Cerebellar nuclear complex (tissue), 1 donor: ENCODE measurements around the gene SUN3.

ENCODE experiments used
- DNase-seq, 2 experiments: peaks; one replicate each; lab custom pipeline; 2025; lab: John Stamatoyannopoulos, UW

SUN3 gene

DNA sequence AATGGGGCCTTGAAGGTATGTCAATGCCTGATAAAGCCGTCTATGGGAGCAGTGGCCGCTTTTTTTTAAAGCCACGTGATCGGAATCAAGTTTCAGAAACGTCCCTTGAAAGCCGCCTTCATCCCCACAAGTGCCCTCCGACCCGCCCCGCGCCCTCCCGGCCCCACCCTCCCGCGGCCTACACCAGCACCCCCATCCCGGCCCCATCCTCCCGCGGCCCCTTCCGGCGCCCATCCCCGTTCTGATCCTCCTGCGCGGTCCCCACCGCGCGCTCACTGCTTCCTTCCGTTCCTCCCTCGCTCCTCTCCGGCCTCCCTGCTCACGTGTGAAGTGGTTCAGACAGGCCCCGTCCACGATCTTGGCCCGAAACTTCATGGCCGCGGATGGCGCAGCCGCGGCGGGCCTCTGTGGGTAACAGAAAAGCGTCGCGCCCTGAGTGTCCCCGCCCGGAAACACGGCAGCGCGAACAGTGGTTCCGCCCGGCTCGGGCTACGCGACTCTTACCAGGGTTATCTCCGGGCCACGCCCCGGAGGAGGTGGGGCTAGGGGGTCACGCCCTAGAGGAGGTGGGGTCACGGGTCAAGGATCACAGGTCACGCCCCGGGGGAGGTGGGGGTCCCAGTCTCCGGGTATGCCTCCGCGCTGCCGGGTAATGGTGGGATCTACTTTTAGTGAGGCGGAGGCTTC is 49.6 kb downstream of the SUN3 start, which contains the start of gene HUS1:
HUS1 (minus strand) TSS at position 471 of the 687 bp plus-strand sequence; CDS start at position 375, 96 bp downstream.
- DNase-seq: peak in 1 of 2 experiments; percentile 1

DNA sequence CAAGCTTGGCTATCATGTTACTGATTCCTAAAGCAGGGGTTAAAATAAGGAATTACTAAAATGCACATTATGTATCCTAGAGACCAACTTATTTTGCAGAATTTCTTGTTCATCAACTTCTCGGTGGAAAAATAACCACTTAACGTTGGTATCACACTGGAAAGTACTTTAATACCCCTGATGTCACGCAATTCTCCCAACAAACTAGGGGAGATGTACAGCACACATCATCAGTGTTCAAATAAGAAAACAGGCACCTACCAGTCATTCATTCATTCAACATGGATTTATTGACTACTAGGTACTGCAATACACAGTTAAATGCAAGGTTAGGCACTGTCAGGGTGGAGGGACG is 50.1 kb downstream of the SUN3 start:
- no peak for DNase-seq

GRCh38 chr7:47973739-47974138 is 55.2 kb downstream of the SUN3 start:
- DNase-seq: no peak

DNA sequence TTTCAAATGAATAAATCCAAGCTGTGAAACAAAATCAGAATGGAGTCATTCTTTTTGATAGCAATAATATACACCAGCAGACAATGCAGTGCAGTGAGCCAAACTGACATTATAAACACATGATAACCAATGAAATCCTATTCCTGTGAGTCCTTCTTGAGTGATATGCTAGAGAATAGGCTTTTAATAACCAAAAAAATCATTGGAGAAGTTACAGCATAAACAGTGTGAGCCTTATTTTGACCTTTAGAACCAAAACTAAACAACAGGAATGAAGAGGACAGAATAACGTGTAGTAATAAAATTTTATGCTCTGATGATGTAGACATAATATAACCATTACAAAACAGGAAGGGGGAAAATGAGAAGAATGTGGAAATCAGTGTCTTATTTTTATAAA is 58.1 kb downstream of the SUN3 start:
- no peak for DNase-seq

GRCh38 chr7:47968847-47969774 is 59.8 kb downstream of the SUN3 start:
- DNase-seq: peak in 1 of 2 experiments; percentile 30

GRCh38 chr7:47967708-47968107 is 61.2 kb downstream of the SUN3 start:
- DNase-seq: no peak

DNA sequence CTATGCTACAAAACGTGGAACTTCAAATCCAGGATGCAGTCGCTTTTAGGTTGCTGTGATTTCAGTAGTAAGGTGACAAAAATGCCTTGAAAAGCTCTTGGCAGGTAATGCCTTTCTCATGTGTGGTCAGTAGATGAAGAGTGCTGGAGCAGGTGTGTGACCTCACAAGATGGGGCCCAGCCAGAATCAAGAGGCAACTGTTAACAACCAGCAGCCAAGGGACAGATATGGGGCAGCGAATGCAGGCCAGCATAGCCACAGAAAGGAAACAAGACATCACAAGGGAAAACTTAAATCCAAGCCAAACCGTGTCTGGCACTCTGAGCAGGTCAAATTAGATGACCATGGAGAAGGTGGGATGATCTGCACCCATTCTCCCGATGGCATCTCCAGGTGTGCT is 61.8 kb downstream of the SUN3 start:
- DNase-seq: no peak

DNA sequence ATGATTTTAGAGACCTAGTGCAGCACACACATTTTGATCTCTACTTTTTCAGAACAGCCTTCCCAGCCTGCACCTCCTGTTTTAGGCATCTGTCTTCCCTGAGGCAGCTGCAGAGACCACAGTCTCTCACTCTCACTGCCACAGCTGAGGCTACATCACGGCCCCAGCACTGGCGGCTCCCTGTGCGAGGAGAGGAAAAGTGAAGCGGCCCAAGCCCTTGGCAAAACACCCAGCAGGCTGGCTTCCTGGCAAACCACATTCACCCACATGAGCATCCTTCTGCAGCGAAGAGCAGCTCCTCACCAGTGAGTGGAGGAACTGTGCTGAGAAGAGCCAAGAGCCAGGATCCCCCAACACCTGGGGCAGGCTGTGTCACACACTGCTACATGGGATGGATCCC is 63.5 kb downstream of the SUN3 start:
- no peak for DNase-seq

DNA sequence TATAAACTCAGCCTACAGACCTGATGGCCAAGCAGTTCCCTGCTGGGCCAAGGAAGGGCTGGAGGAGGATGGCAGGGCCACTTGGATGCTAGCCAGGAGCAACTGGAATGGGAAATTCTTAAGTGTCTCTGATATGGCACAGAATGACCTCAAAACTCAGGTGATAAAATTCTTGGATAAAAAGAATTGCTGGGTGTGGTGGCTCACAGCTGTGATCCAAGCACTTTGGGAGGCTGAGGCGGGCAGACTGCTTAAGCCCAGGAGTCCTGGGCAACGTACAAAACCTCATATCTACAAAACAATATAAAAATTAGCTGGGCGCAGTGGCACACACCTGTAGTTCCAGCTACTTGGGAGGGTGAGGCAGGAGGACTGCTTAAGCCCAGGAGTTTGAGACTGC is 66.6 kb downstream of the SUN3 start:
- no peak for DNase-seq

DNA sequence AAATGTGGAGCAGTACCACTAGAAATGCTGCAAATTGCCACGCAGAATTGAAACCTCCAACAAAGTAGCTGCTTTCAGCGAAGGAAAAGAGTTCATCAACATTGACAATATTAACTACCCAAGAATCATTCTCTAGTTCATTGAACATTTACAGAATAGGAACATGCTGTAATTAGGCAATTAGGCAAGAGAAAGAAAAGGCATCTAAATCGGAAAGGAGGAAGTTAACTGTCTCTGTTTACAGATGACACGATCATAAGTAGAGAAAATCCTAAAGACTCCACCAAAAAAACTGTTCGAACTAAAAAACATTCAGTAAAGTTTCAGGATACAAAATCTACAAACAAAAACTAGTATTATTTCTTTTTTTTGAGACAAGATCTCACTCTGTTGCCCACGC is 71.8 kb downstream of the SUN3 start:
- no peak for DNase-seq

DNA sequence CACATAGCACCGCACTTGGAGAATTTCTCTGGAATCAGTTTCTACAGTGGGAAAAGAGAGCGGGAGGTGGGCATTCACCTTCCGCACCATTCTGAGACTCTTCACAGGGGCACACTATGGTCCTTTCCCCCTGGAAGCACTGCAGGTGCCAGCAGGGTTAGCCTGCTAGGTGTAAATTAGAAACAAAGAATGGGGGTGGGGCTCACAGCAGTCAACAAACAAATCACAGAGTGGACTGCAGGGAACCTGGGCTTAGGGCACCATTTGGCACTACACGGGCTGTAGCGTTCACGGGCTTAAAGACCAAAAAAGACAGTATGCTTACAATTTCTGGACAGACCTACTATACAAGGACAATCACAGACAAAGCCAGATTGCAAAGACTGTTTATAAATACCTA is 72.7 kb downstream of the SUN3 start:
- DNase-seq: no peak

DNA sequence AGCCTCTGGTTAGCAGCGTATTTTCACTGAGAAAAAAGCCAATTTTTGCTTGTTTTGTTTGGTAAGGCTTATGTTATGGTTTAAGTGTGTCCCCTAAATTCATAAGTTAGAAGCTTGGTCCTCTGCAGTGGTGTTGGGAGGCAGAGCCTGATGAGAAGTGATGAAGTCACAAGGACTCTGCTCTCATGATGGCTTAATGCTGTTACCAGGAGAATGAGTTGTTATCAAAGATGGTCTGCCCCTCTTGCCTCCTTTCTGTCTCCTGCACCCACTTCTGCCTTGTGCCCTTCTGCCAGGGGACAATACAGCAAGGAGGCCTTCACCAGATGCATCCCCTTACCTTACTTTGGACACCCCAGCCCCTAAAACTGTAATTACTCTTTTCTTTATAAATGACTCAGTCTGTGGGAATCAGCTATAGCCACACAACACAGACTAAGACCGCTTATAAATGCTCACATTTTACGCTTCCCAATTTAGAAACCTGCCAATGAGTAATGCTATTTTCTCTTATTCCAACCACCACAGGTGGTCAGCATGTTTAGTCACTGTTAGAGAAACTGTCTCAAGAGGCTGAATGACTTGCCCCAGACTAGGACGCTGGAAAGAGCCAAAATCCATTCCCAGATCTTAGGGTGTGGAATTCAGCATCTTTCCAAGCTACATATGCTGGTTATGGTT is 74.5 kb downstream of the SUN3 start:
- no peak for DNase-seq

DNA sequence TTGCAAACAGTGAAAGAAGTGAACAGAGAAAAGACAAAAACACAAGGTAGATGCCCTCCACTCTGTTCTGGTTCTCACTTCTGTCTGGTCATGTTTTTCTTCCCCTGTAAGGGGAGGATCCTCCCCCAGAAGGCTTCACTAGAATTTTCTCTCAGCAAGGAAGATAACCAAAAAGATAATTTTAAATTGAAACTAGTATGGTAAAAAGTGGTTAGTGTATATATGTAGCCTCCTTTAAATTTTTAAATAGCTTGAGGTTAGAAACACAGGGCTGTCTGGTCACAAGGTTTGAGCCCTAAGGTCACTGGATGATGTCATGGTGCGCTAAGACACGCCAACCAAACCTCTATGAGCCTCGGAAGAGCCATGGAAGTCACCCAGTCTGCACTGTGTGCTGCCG is 75.1 kb downstream of the SUN3 start:
- no peak for DNase-seq

DNA sequence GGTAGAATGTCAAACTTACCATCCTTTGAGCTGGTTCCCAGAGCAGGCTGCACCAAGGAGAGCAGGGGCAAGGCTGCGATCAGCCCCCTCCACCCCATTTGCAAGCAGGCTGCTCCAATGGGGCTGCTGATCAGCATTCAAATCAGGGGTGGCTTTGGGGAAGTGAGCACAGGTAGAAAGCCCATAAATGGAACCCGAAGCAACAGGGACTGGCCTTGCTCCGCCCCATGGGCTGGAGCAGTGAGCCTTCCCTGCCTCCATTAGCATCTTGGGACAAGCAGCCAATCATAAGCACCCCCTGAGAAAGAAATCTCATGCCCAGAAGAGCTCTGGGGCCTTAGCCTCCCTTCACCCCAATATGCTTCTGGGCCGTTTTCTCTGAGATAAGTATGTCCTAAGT is 76.7 kb downstream of the SUN3 start:
- no peak for DNase-seq

- DNase-seq: no peak
These were observed 77.5 kb downstream of the SUN3 start for GRCh38 chr7:47951374-47951773.

DNA sequence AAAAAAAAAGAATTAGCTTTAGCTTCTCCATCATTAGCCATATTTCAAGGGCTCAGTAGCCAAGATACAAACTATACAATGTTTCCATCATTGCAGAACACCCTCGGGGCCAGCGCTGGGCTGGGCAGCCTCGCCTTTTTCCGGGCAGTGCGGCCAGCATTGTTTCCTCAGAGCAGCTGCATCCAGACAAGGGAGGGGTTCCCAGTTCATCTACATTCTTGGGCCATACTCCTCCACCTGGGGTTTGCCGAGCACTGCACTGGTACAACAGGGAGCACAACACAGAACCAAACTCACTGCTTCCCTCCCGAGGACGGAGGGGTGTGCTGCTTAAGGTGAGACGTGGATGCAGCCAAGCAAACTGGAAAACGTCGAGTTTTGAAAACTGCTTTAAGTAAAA is 78.2 kb downstream of the SUN3 start:
- no peak for DNase-seq

- no peak for DNase-seq
These were observed 79.2 kb downstream of the SUN3 start for GRCh38 chr7:47949703-47950102.

- no peak for DNase-seq
These were observed 80.6 kb downstream of the SUN3 start, which contains the start of gene PKD1L1 for GRCh38 chr7:47948141-47948790. Gene PKD1L1, minus strand, starts transcription at chr7:47948466. Its CDS starts 26 bp downstream, at chr7:47948440.

DNA sequence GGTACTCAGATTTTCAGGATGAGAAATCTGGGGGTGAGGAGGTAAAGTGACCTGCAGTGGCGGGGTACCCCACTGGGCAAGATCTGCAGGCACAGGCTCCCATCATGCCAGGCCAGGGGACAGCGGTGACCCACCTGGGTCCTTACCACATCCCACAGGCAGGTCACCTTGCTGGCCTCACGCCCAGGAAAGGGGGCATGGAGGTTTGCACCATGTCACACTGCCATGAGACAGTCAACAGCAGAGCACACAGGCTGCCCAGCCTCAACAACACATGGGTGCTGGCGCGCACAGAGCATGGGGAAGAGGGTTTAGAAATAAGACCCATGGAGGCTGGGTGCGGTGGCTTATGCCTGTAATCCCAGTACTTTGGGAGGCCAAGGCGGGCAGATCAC is 81.6 kb downstream of the SUN3 start:
- DNase-seq: no peak

DNA sequence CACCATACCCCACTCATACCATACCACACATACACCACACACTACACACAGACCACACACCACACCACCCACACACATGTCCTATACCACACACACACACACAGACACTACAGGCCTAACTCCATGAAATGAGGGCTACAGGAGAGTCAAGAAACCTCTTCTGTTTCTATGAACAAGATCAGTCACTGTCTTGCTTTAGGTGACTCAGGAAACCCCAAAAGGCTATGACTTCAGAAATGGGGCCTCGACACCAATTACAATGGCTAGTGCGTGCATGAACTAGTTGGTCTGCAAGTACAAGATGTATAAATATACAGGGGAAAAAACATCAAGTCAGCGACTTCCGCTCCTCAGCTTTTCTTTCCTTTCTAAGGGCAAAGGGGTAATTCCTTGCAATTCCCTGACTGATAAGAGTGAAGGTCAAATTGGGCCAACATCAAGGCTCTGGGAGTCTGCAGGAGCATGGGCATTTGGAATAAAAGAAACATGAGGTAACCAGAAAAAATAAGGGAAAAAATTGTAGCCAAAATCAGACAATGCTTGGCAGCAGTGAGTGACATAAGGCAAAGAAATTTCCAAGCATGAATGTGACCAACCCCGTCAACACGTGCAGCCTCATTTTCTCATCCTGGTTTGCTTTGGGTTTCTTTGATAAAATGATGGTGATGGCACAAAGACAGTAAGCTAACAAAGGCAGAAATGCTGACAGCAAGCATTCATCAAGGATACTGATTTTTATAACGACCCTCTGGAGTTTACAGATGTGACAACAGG is 82.1 kb downstream of the SUN3 start:
- no peak for DNase-seq

- no peak for DNase-seq
These were observed 83.5 kb downstream of the SUN3 start for GRCh38 chr7:47945261-47946015.
